Aorta (tissue), 5 donors: ENCODE data around the gene THTPA. TPM values are rescaled to one million over a fixed set of nuclear protein-coding genes. Genes with fewer than 3 reads are reported as not detected.

Source experiments
- ATAC-seq: fragments of 200-7000 bp; cut with Tn5 transposase; one replicate; pipeline ENCODE4 v1.9.1; 2022; ENCODE audit warnings: moderate library complexity; ENCODE audit not compliant: low FRiP score
- DNase-seq, 2 donors: peaks; one replicate each; pipeline ENCODE4 v3.0.0-alpha.2; 2020
- H3K27ac ChIP-seq, 2 donors: one replicate each; pipeline ENCODE4 v1.5.1; 2013; ENCODE audit warnings: low read length in 2 of 2, mild to moderate bottlenecking in 2 of 2, moderate library complexity in 2 of 2, control low read depth in 1 of 2, inconsistent platforms in 1 of 2, low read depth in 1 of 2
- H3K27me3 ChIP-seq, 2 donors: one replicate each; pipeline ENCODE4 v1.6.1; 2013; ENCODE audit warnings: control low read depth in 1 of 2, low read length in 1 of 2, mild to moderate bottlenecking in 1 of 2, moderate library complexity in 1 of 2; ENCODE audit not compliant: insufficient read depth in 2 of 2, control insufficient read depth in 1 of 2
- H3K36me3 ChIP-seq, 2 donors: one replicate each; pipeline ENCODE4 v1.6.1; 2013; ENCODE audit warnings: control low read depth in 1 of 2, low read length in 1 of 2, mild to moderate bottlenecking in 1 of 2; ENCODE audit not compliant: insufficient read depth in 2 of 2, control insufficient read depth in 1 of 2
- H3K4me1 ChIP-seq, 2 donors: one replicate each; pipeline ENCODE4 v1.6.1; 2013; ENCODE audit warnings: low read length in 2 of 2, control low read depth in 1 of 2, mild to moderate bottlenecking in 1 of 2, moderate library complexity in 1 of 2; ENCODE audit not compliant: insufficient read depth in 2 of 2, control insufficient read depth in 1 of 2
- H3K4me3 ChIP-seq, 2 donors: one replicate each; pipeline ENCODE4 v1.5.1; 2013; ENCODE audit warnings: low read length in 2 of 2, control low read depth in 1 of 2, mild to moderate bottlenecking in 1 of 2
- H3K9me3 ChIP-seq: one replicate; pipeline ENCODE4 v1.6.1; 2013; ENCODE audit warnings: mild to moderate bottlenecking, low read length; ENCODE audit not compliant: control insufficient read depth
- WGBS, 2 donors: extraction: QIAGEN DNeasy Blood & Tissue Kit; methylation state at CpG; one replicate each; pipeline ENCODE4 v1.1.7; 2013; 5-methylcytosine and 5-hydroxymethylcytosine counted together
- intact Hi-C, 2 donors: fragments of 100-400 bp; cut with DNase I; formaldehyde crosslinking; loops; one replicate each; pipeline versions ENCODE4 v1.14.2 to v1.15.0; 2022
- polyA plus RNA-seq, 2 donors: library from polyadenylated mRNA; stranded (reverse); fragments of 200-250 nt; gene quantifications; one replicate each; pipeline ENCODE4 v1.2.3, GENCODE V29; 2013
- total RNA-seq, 2 donors: library from RNA; stranded (reverse); fragmentation: NEBNext Ultra II Directional; extraction: Animal tissue kit (Norgen Biotek cat#: 25700); gene quantifications; one replicate each; pipeline ENCODE4 v1.2.1, GENCODE V29; 2021
- donor health status: healthy with polysubstance abuse.
- donor health status: Bipolar disorder and iron deficiency.
- donor health status: DM: no; HTN: no; CAD: no.
- donor health status: DM: no; HTN: no; CAD: no.
- donor health status: DM: yes; HTN: yes; CAD: no.

Gene THTPA
- total and polyA plus RNA-seq, 4 donors, result 13.0 to 24.0 (median 13.8) TPM

GRCh38 chr14:23556700-23557440 is 799 bp downstream of the THTPA start:
- Histone ChIP-seq H3K27me3 (no peaks in the 10 kb centered on the region), H3K9me3 (no peaks in the 10 kb centered on the region), H3K36me3 (no peaks in the 10 kb centered on the region), H3K4me3 (peak overlapping the region; percentile 46 to 91), H3K4me1 (no peaks in the 10 kb centered on the region), H3K27ac (peak overlapping the region; percentile 29 to 70)
- WGBS, 2 donors, result 47 to 48% methylated on average over 17 of the region's 17 CpGs
- DNase-seq (peak in 1 of 2 donors; percentile 73), ATAC-seq (no peak)
- intact Hi-C loops, result loop anchor here (2.0 to 10.0 kb wide), 2 partner anchors 88 to 232 kb away; partner anchors contain the start of genes NGDN (in 1 of the 2) and PABPN1 (in 1 of the 2)

GRCh38 chr14:23557521-23557920 is 1.4 kb downstream of the THTPA start:
- no peak for DNase-seq
- no peaks in the 10 kb centered on the region for H3K36me3 ChIP-seq
- no peaks in the 10 kb centered on the region for H3K9me3 ChIP-seq
- WGBS, 2 donors, result 48 to 54% methylated on average over 2 of the region's 2 CpGs
- H3K27me3 ChIP-seq, result no peaks in the 10 kb centered on the region
- no peak overlapping the region for H3K4me3 ChIP-seq
- ATAC-seq, result no peak
- H3K4me1 ChIP-seq, result no peaks in the 10 kb centered on the region
- no peak overlapping the region for H3K27ac ChIP-seq
- intact Hi-C loops, result loop anchor here (2.0 to 10.0 kb wide), 2 partner anchors 89 to 233 kb away; partner anchors contain the start of genes NGDN (in 1 of the 2) and PABPN1 (in 1 of the 2)

DNA sequence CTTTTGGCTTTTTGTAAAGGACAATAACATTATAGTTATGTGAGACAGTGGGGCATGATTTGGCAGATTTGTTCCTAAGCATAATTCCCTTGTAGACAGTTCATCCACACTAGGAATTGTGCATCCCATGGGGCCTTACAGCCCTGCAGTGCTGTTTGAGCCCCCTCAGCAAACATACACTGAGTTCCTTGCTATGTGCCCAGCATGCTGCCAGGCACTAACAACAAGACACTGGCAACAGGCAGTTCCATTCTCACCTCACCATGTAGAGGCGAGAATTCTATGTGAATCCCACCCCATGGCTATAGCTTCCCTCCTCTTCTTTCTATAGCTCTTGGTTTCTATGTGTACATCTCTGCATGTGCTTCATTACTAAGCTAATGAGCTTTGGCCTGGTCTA is 1.9 kb downstream of the THTPA start:
- no peak for DNase-seq
- 86 to 88% methylated on average over 1 of the region's 1 CpG for WGBS, 2 donors
- H3K27me3 ChIP-seq, result no peaks in the 10 kb centered on the region
- H3K27ac ChIP-seq, result no peak overlapping the region
- H3K4me1 ChIP-seq, result no peaks in the 10 kb centered on the region
- intact Hi-C loops, result loop anchor here (2.0 to 10.0 kb wide), 3 partner anchors 81 to 233 kb away; partner anchors contain the start of genes NGDN (in 1 of the 2) and PABPN1 (in 1 of the 2)
- H3K36me3 ChIP-seq, result no peaks in the 10 kb centered on the region
- no peaks in the 10 kb centered on the region for H3K9me3 ChIP-seq
- no peak overlapping the region for H3K4me3 ChIP-seq
- no peak for ATAC-seq

DNA sequence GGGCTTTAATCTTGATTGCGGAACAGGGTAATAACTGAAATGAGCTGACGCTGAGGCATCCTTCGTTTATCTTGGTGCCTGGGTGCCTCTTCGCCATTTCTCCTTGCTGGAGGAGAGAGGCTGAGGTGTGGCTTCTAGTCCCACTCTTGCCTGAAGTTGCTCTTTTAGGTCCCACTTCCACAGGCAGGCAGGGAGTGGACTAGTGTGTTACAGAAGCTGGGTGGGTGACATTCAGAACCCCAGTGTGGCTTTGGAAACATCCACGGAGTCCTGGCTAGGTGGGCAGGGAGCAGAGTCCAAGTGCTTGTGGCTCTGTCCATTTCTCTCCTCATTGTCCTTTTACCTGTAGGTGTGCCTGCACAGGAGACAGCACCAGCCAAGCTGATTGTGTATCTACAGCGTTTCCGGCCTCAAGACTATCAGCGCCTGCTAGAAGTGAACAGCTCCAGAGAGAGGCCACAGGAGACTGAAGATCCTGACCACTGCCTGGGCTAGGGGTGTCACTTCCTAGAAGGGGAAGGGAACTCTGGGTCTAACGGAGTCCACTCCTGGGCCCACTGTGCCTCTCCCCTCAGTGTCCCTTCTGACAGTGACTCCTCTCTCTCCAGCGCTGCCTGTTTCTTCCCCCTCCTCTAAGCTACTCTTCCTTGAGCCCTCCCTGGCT is 2.4 kb downstream of the THTPA start:
- H3K4me3 ChIP-seq, result no peak overlapping the region
- intact Hi-C loops, result loop anchor here (2.0 to 10.0 kb wide), 2 partner anchors 82 to 234 kb away; partner anchors contain the start of gene PABPN1 (in 1 of the 2)
- ATAC-seq, result no peak

GRCh38 chr14:23559010-23559925 is 3.2 kb downstream of the THTPA start:
- WGBS, 2 donors, result 73 to 74% methylated on average over 21 of the region's 21 CpGs
- Histone ChIP-seq H3K9me3 (no peaks in the 10 kb centered on the region), H3K4me3 (no peak overlapping the region), H3K4me1 (no peaks in the 10 kb centered on the region), H3K36me3 (no peaks in the 10 kb centered on the region), H3K27me3 (no peaks in the 10 kb centered on the region), H3K27ac (no peak overlapping the region)
- DNase-seq, result peak in 1 of 2 donors; percentile 85
- no peak for ATAC-seq
- intact Hi-C loops, result loop anchor here (2.0 to 10.0 kb wide), 2 partner anchors 82 to 234 kb away; partner anchors contain the start of gene PABPN1 (in 1 of the 2)

More for the DNA sequence above, 2.4 kb downstream of the THTPA start:
- Histone ChIP-seq H3K27ac (no peak overlapping the region), H3K4me1 (no peaks in the 10 kb centered on the region), H3K27me3 (no peaks in the 10 kb centered on the region), H3K9me3 (no peaks in the 10 kb centered on the region), H3K36me3 (no peaks in the 10 kb centered on the region)
- no peak for DNase-seq
- 87 to 95% methylated on average over 10 of the region's 10 CpGs for WGBS, 2 donors

GRCh38 chr14:23559926-23560520 is 4.0 kb downstream of the THTPA start:
- ATAC-seq (no peak), DNase-seq (no peak)
- no peaks in the 10 kb centered on the region for H3K36me3 ChIP-seq
- H3K27ac ChIP-seq, result no peak overlapping the region
- H3K9me3 ChIP-seq, result no peaks in the 10 kb centered on the region
- no peaks in the 10 kb centered on the region for H3K4me1 ChIP-seq
- intact Hi-C loops, result loop anchor here (2.0 to 10.0 kb wide), 3 partner anchors 83 to 295 kb away; partner anchors contain the start of gene PABPN1 (in 2 of the 2)
- no peak overlapping the region for H3K4me3 ChIP-seq
- 87 to 91% methylated on average over 3 of the region's 3 CpGs for WGBS, 2 donors
- no peaks in the 10 kb centered on the region for H3K27me3 ChIP-seq

DNA sequence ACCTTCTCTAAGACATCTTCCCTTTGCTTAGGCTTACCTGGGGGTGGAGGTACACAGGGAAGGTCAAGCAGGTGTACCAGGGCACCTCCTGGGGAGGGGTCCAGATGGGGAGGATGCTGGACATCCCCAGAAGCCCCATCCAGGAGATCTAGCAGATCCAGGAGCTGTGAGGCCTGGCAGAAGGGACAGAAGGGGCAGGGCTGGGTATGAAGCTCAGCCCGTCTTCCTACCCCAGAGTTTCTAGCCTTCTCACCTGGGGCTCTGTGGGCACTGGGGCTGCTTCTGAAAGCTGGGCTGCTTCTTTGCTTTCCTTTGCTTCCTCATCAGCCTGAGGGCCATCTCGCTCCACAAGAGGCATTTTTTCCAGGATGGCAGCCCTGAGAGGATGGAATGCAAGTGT is 5.2 kb downstream of the THTPA start:
- Histone ChIP-seq H3K4me1 (no peaks in the 10 kb centered on the region), H3K36me3 (no peaks in the 10 kb centered on the region), H3K27me3 (no peaks in the 10 kb centered on the region), H3K27ac (no peak overlapping the region), H3K4me3 (no peak overlapping the region), H3K9me3 (no peaks in the 10 kb centered on the region)
- intact Hi-C loops, result loop anchor here (10.0 kb wide), 2 partner anchors 236 to 296 kb away; partner anchors contain the start of gene PABPN1 (in 1 of the 2)
- ATAC-seq, result no peak
- DNase-seq, result no peak
- WGBS, 2 donors, result 72 to 87% methylated on average over 2 of the region's 2 CpGs
